K562 (cell line): Measurements from ENCODE around the gene ADCYAP1R1. TPM values are rescaled to one million over a fixed set of nuclear protein-coding genes. Genes with fewer than 3 reads are reported as not detected.

ENCODE experiments used
- ATAC-seq: fragments of 200-7000 bp; cut with Tn5 transposase; 3 replicates; pipeline ENCODE4 v1.9.1; 2020; ENCODE audit warnings: moderate library complexity
- BruUV-seq: library from RNA; stranded (reverse); fragments of 400-500 nt; replicated peaks from 2 replicates; lab custom pipeline; 2021; lab: Mats Ljungman, UMichigan
- CTCF ChIA-PET: fragments of 300-600 bp; formaldehyde crosslinking; extraction: SDS; loops from one replicate; lab custom pipeline; 2021; ENCODE audit warnings: low intra/inter-chr PET ratio; lab: Yijun Ruan, JAX
- POLR2A ChIA-PET: fragments of 300-600, 350-650 bp; sonication (Branson Sonifier 250); formaldehyde crosslinking; extraction: SDS; loops from one replicate; lab custom pipeline; 2021; ENCODE audit warnings: antibody characterized with exemption, inconsistent platforms; lab: Yijun Ruan, JAX
- DNase-seq, 4 experiments: peaks; one replicate each; pipeline versions ENCODE4 v3.0.0 to v3.0.0-alpha.2; 2011 to 2018; ENCODE audit warnings: low spot score in 3 of 4, mixed read lengths in 3 of 4; ENCODE audit errors: extremely low read depth in 1 of 4
- FAIRE-seq: peaks from 2 replicates; lab custom pipeline; 2011; peaks lifted over from hg19 to GRCh38; lab: Jason Lieb, UNC
- H2AFZ ChIP-seq: 2 replicates; pipeline ENCODE4 v1.6.0; 2011; ENCODE audit warnings: low read depth, low read length, control low read depth, inconsistent platforms
- H3K27ac ChIP-seq: fragments of 200-600 bp; 3 replicates; pipeline ENCODE4 v1.8.0; 2011; ENCODE audit warnings: low read depth, mild to moderate bottlenecking, control low read depth, inconsistent platforms, low read length, moderate library complexity, mixed read lengths; ENCODE audit errors: extremely low read depth
- H3K27me3 ChIP-seq, 2 experiments: fragments of 300-600 bp in 1 of 2; 2 replicates in 1 of 2; 3 replicates in 1 of 2; pipeline versions ENCODE4 v1.6.0 to v1.8.0; 2011; ENCODE audit warnings: inconsistent platforms in 2 of 2, low read length in 2 of 2, mild to moderate bottlenecking in 1 of 2, mixed read lengths in 1 of 2, moderate library complexity in 1 of 2; ENCODE audit not compliant: control insufficient read depth in 2 of 2, insufficient read depth in 2 of 2
- H3K36me3 ChIP-seq: fragments of 300-600 bp; 3 replicates; pipeline ENCODE4 v1.8.0; 2011; ENCODE audit warnings: mild to moderate bottlenecking, low read length, inconsistent platforms; ENCODE audit not compliant: control insufficient read depth, insufficient read depth
- H3K4me1 ChIP-seq, 2 experiments: fragments of 200-600 bp in 1 of 2; replicated peaks in 1 of 2; 2 replicates in 1 of 2; 3 replicates in 1 of 2; pipeline versions ENCODE4 v1.5.1 to v1.8.0; 2011; ENCODE audit warnings: inconsistent platforms in 2 of 2, low read length in 2 of 2, mild to moderate bottlenecking in 1 of 2, mixed read lengths in 1 of 2, moderate library complexity in 1 of 2; ENCODE audit not compliant: control insufficient read depth in 2 of 2, insufficient read depth in 2 of 2
- H3K4me2 ChIP-seq: 2 replicates; pipeline ENCODE4 v1.6.1; 2011; ENCODE audit warnings: low read length, control low read depth, inconsistent platforms, mixed read lengths; ENCODE audit not compliant: insufficient read depth
- H3K4me3 ChIP-seq: fragments of 200-600 bp; sonication (generic), shearing (Covaris generic); 2 replicates; pipeline ENCODE4 v1.5.1; 2016; ENCODE audit warnings: control low read depth, inconsistent platforms
- H3K79me2 ChIP-seq: fragments of 200-600 bp; 3 replicates; pipeline ENCODE4 v1.8.0; 2011; ENCODE audit warnings: low read length, inconsistent platforms; ENCODE audit not compliant: control insufficient read depth, insufficient read depth
- H3K9ac ChIP-seq, 2 experiments: 2 replicates each; pipeline versions ENCODE4 v1.6.0 to v1.6.1; 2011; ENCODE audit warnings: low read depth in 2 of 2, low read length in 2 of 2, control low read depth in 1 of 2, inconsistent platforms in 1 of 2, mild to moderate bottlenecking in 1 of 2, mixed read lengths in 1 of 2; ENCODE audit not compliant: insufficient read depth in 1 of 2
- H3K9me1 ChIP-seq: one replicate; pipeline ENCODE4 v1.6.0; 2011; ENCODE audit warnings: inconsistent platforms, mild to moderate bottlenecking, low read length, moderate library complexity; ENCODE audit not compliant: control insufficient read depth, insufficient read depth
- H3K9me3 ChIP-seq: replicated peaks from 2 replicates; pipeline ENCODE4 v1.5.1; 2011; ENCODE audit warnings: low read depth, low read length, inconsistent platforms; ENCODE audit not compliant: control insufficient read depth, insufficient read depth
- H4K20me1 ChIP-seq: replicated peaks from 2 replicates; pipeline ENCODE4 v1.6.1; 2011; ENCODE audit warnings: low read length, inconsistent platforms, mixed read lengths; ENCODE audit not compliant: control insufficient read depth, insufficient read depth
- CSDE1 ChIP-seq, 2 experiments: fragments of 450-650 bp; IDR thresholded peaks; 2 replicates each; pipeline ENCODE4 v1.6.1; 2016; ENCODE audit warnings: mild to moderate bottlenecking in 1 of 2
- GABPB1 ChIP-seq: sonication (generic); formaldehyde crosslinking; IDR thresholded peaks from 2 replicates; pipeline ENCODE4 v1.8.0; 2022; ENCODE audit warnings: mild to moderate bottlenecking, missing genetic modification reagents
- IRF2 ChIP-seq: sonication (generic); formaldehyde crosslinking; IDR thresholded peaks from 2 replicates; pipeline ENCODE4 v1.8.1; 2022; ENCODE audit warnings: mild to moderate bottlenecking, missing genetic modification reagents
- ZSCAN32 ChIP-seq: fragments of 450-650 bp; formaldehyde crosslinking; IDR thresholded peaks from 2 replicates; pipeline ENCODE4 v1.4.0; 2020; ENCODE audit warnings: mild to moderate bottlenecking, moderate library complexity
- WGBS: fragments of 100-300 bp; shearing (Covaris generic); methylation state at CpG from one replicate; pipeline ENCODE4 v1.1.6; 2016; ENCODE audit warnings: low coverage, mixed read lengths; ENCODE audit not compliant: insufficient coverage; ENCODE audit errors: missing lambda C conversion rate; 5-methylcytosine and 5-hydroxymethylcytosine counted together
- in situ Hi-C: fragments of 300-500 bp; cut with MboI; formaldehyde crosslinking; loops from 4 replicates; pipeline ENCODE4 v1.15.0; 2018; ENCODE audit warnings: inconsistent platforms, mixed read lengths
- intact Hi-C: fragments of 100-400 bp; cut with micrococcal nuclease; formaldehyde crosslinking; loops from 2 replicates; pipeline ENCODE4 v1.14.2; 2022
- polyA plus RNA-seq, 8 experiments: library from polyadenylated mRNA; depleted of rRNA in 4 of 8; stranded (reverse) in 5 of 8; unstranded in 3 of 8; fragments of >200 nt; fragmentation: Nextera tagmentation in 2 of 8; fragmentation: Illumina TruSeq in 1 of 8; extraction: Ambion mirVana in 2 of 8; extraction: Trizol in 1 of 8; gene quantifications; 2 replicates each; pipeline versions ENCODE4 v1.2.1 to v1.2.3, GENCODE V29; 2011 to 2014; ENCODE audit warnings: inconsistent platforms in 1 of 8, missing spikeins in 1 of 8
- total RNA-seq, 7 experiments: library from RNA; depleted of rRNA in 6 of 7; stranded (reverse); fragments of >200 nt in 6 of 7; fragmentation: Illumina TruSeq in 2 of 7; extraction: Trizol in 2 of 7; gene quantifications; 2 replicates each; pipeline versions ENCODE4 v1.2.1 to v1.2.3, GENCODE V29; 2011 to 2021; ENCODE audit warnings: low replicate concordance in 1 of 7

Gene ADCYAP1R1
- total and polyA plus RNA-seq, 9 of the 15 experiments (the other 6 are each of a cell fraction or from before 2014, with no cell fraction given): 0.03 to 0.07 TPM; not detected in 7

DNA sequence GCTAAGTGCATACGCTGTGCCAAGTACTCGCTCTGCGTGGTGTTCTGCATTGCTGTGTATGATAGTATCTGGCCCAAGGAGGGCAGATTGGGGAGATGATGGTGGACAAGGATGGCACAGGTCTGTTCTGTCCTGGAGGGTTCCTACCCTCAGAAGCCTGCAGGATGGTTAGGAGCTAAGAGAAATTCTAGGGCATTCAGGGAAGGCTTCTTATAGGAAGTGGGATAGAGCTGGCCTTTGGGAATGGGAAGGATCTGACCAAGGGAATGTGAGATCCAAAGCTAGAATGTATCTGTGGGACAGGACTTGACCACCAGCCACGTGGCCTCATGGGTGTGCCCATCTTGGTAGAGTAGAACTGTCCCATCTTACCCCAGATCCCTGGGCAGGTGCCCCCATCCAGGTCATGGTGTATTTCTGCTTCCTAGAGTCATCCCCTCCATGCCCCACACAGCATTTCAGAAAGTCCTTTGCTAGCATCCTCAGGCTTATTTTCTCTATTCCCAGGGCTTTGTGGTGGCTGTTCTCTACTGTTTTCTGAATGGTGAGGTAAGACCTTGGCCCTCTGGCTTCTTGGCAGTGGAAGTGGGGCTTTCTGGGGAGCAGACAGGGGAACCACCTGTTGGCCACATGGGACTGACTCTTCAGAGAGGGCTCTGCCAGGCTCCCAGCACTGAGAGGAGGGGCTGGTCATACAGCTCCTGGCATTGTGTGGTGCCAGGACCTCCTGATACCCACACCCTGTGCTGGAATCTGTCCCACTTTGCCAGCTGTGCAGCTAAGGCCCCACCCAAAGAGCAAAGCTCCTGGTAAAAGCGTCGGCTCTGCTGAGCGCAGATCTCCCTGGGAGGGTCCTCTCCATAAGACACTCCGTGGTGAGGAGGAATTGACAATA, 52.5 kb downstream of the ADCYAP1R1 start:
- no peak for DNase-seq
- H3K4me2 ChIP-seq: no peak overlapping the region
- H3K4me3 ChIP-seq: no peak overlapping the region
- ChIA-PET POLR2A (interaction anchor here (0.7 to 1.4 kb wide), 3 partner anchors 18 to 66 kb away, joined by 3 to 5 read pairs (median 3); no protein-coding TSS in a partner anchor), CTCF (no interaction called here)
- H3K79me2 ChIP-seq: no peaks in the 10 kb centered on the region
- H3K4me1 ChIP-seq: no peaks in the 10 kb centered on the region
- BruUV-seq: no TSS peak
- WGBS: 0% methylated on average over 8 of the region's 8 CpGs
- ATAC-seq: no peak
- H3K9me3 ChIP-seq: no peaks in the 10 kb centered on the region
- no peak overlapping the region for H3K9ac ChIP-seq
- FAIRE-seq: no peak
- H3K9me1 ChIP-seq: no peaks in the 10 kb centered on the region
- no peaks in the 10 kb centered on the region for H4K20me1 ChIP-seq
- intact Hi-C loops: no loop called here
- TF ChIP-seq GABPB1 (no peak), ZSCAN32 (CRISPR knock-in tag) (no peak), IRF2 (CRISPR knock-in tag) (no peak), CSDE1 (IDR thresholded peaks at IDR 0.05) (no peak)
- TF ChIP-seq, all 486 proteins: peak for 0
- no peaks in the 10 kb centered on the region for H3K36me3 ChIP-seq
- in situ Hi-C loops: no loop called here
- H3K27me3 ChIP-seq: peaks cover 0 to 23% of the 10 kb centered on the region in 2 experiments; a peak in 2 of 5 replicates
- H3K27ac ChIP-seq: no peak overlapping the region
- H2AFZ ChIP-seq: no peak overlapping the region
